T-helper 9 cell (primary cell): ENCODE data around the gene ACAA1.

ENCODE experiments used
- DNase-seq: peaks from one replicate; pipeline ENCODE4 v3.0.0-alpha.2; 2020

Gene ACAA1

GRCh38 chr3:38117748-38118420 is 19.0 kb downstream of the ACAA1 start:
- DNase-seq = peak; percentile 60

GRCh38 chr3:38117163-38117716 is 19.7 kb downstream of the ACAA1 start:
- DNase-seq = no peak

- DNase-seq = no peak
Measured at GRCh38 chr3:38116471-38117162, 20.3 kb downstream of the ACAA1 start.

- DNase-seq = no peak
Measured at GRCh38 chr3:38115645-38116427, 21.1 kb downstream of the ACAA1 start.

GRCh38 chr3:38114875-38115644 is 21.9 kb downstream of the ACAA1 start:
- DNase-seq = no peak

GRCh38 chr3:38114052-38114874 is 22.7 kb downstream of the ACAA1 start:
- no peak for DNase-seq

GRCh38 chr3:38112378-38112761 is 24.6 kb downstream of the ACAA1 start:
- no peak for DNase-seq

- no peak for DNase-seq
Measured at GRCh38 chr3:38111696-38112377, 25.1 kb downstream of the ACAA1 start.

GRCh38 chr3:38111201-38111600 is 25.7 kb downstream of the ACAA1 start:
- no peak for DNase-seq

- no peak for DNase-seq
Measured at GRCh38 chr3:38110314-38111050, 26.4 kb downstream of the ACAA1 start.

GRCh38 chr3:38109580-38110313 is 27.2 kb downstream of the ACAA1 start:
- DNase-seq = no peak

- no peak for DNase-seq
Measured at GRCh38 chr3:38108649-38109579, 28.0 kb downstream of the ACAA1 start.

GRCh38 chr3:38107911-38108648 is 28.8 kb downstream of the ACAA1 start:
- DNase-seq = no peak

- DNase-seq = no peak
Measured at GRCh38 chr3:38105525-38105924, 31.4 kb downstream of the ACAA1 start.

GRCh38 chr3:38102444-38102814 is 34.5 kb downstream of the ACAA1 start:
- DNase-seq = no peak

GRCh38 chr3:38101811-38102443 is 35.0 kb downstream of the ACAA1 start:
- no peak for DNase-seq

- DNase-seq = no peak
Measured at GRCh38 chr3:38100498-38100897, 36.4 kb downstream of the ACAA1 start.
